GM21825 (cell line): ENCODE results near the gene MT1A.
"Not testable (repeated sequence)": the region's sequence is repeated elsewhere in the genome, so short reads cannot be mapped to it uniquely, and the experiment has no call there.

Experiments used
- ATAC-seq: cut with Tn5 transposase; IDR thresholded peaks from one replicate; pipeline ENCODE4 v1.9.1; 2021; ENCODE audit warnings: mild to moderate bottlenecking, moderate library complexity; ENCODE audit not compliant: unreplicated experiment

Gene MT1A

GRCh38 chr16:56610017-56610608, 28.4 kb upstream of the MT1A start:
- ATAC-seq = no peak

GRCh38 chr16:56610609-56611111, 27.8 kb upstream of the MT1A start:
- ATAC-seq = no peak

- ATAC-seq = no peak
These were observed 27.1 kb upstream of the MT1A start for GRCh38 chr16:56611281-56611833.

- no peak for ATAC-seq
These were observed 24.8 kb upstream of the MT1A start for GRCh38 chr16:56613706-56614105.

GRCh38 chr16:56614549-56614991, 23.9 kb upstream of the MT1A start:
- ATAC-seq = no peak

- ATAC-seq = no peak
These were observed 23.1 kb upstream of the MT1A start for GRCh38 chr16:56615353-56615752.

- no peak for ATAC-seq
These were observed 21.8 kb upstream of the MT1A start for GRCh38 chr16:56616608-56617211.

DNA sequence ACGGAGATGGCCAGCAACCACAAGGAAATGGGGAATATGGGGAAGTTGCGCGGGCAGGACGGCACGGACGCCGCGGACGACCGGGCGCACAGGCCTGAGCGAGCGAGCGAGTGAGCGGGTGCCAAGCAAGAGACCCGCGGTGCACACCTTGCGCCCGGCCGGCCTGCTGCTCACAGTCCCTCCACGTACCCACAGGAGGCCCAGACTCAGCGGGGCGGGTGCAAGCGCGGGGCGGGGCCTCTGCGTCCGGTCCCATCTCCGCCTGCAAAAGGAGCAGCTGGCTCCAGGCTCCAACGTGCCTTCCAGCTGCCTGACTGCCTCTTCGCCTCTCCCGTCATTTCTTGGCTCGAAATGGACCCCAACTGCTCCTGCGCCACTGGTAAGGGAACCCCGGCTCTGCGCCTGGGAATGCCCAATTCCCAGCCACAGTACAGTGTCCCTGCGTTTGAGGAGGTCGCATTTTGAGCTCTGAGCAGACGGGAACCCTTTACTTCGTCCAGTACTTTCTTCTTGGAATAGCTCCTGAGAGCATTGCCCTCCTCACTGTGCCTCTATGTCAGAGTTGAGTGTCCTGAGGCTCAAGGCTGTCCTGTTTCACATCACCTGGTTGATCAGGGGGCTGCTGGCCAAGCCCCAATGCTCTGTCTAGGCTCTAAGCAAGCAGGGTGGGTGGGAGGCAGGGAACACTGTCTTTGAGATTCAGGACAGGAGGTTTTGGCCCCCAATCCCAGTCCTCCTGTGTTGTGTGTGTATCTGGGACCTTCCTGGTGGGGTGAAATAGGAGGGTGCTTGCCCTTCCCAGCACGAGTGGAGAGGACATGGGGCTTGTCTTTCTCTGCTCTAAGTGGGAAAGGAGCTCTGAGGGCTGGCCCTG, 21.0 kb upstream of the MT1A start:
- ATAC-seq = no peak

- ATAC-seq = no peak
These were observed 20.3 kb upstream of the MT1A start for GRCh38 chr16:56618138-56618537.

DNA sequence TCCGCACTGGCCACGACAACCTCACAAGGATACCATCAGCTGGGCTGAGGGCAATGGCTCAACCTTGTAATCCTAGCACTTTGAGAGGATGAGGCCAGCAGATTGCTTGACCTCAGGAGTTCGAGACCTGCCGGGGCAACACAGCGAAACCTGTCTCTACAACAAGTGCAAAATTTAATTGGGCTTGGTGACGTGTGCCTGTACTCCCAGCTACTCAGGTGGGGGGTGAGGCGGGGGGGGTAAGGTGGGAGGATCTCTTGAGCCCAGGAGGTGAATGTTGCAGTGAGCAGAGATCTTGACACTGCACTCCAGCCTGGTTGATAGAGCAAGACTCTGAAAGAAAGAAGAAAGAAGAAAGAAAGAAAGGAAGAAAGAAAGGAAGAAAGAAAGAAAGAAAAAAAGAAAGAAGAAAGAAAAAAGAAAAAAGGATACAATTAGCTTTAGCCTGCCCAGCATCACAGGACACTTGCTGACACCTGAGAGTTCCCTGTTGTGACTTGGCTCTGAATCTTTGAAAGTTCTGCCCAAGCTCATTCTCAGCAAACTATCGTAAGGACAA, 18.0 kb upstream of the MT1A start:
- ATAC-seq = no peak

DNA sequence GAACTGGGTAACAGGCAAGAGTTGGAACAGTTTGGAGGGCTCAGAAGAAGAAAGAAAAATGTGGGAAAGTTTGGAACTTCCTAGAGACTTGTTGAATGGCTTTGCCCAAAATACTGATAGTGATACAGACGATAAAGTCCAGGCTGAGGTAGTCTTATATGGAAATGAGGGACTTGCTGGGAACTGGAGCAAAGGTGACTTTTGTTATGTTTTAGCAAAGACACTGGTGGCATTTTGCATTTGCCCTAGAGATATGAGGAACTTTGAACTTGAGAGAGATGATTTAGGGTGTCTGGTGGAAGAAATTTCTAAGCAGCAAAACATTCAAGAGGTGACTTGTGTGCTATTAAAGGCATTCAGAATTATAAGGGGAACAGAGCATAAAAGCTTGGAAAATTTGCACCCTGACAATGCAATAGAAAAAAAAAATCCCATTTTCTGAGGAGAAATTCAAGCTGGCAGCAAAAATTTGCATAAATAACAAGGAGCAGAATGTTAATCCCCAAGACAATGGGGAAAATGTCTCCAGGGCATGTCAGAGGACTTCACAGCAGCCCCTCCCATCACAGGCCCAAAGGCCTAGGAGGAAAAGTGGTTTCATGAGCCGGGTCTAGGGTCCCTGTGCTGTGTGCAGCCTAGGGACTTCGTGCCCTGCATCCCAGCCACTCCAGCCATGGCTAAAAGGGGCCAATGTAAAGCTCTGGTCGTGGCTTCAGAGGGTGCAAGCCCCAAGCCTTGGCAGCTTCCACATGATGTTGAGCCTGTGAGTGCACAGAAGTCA, 16.6 kb upstream of the MT1A start:
- not testable (repeated sequence) for ATAC-seq

DNA sequence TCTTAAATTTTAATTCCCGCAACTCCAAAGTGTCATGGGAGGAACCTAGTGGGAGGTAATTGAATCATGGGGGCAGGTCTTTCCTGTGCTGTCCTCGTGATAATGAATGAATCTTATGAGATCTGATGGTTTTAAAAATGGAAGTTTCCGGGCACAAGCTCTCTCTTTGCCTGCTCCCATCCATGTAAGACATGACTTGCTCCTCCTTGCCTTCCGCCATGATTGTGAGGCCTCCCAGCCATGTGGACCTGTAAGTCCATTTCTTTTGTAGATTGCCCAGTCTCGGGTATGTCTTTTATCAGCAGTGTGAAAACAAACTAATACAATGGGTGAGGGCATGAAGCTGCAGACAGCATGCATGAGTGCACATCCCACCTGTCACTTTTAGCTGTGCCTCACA, 15.3 kb upstream of the MT1A start:
- ATAC-seq = not testable (repeated sequence)

- ATAC-seq = no peak
These were observed 14.8 kb upstream of the MT1A start for GRCh38 chr16:56623637-56624036.

- peak; percentile 47 for ATAC-seq
These were observed 13.1 kb upstream of the MT1A start, which contains the start of gene MT1E for GRCh38 chr16:56625140-56625942. TSS of gene MT1E (plus strand) at chr16:56625781. CDS start at chr16:56625852, 71 bp downstream.

DNA sequence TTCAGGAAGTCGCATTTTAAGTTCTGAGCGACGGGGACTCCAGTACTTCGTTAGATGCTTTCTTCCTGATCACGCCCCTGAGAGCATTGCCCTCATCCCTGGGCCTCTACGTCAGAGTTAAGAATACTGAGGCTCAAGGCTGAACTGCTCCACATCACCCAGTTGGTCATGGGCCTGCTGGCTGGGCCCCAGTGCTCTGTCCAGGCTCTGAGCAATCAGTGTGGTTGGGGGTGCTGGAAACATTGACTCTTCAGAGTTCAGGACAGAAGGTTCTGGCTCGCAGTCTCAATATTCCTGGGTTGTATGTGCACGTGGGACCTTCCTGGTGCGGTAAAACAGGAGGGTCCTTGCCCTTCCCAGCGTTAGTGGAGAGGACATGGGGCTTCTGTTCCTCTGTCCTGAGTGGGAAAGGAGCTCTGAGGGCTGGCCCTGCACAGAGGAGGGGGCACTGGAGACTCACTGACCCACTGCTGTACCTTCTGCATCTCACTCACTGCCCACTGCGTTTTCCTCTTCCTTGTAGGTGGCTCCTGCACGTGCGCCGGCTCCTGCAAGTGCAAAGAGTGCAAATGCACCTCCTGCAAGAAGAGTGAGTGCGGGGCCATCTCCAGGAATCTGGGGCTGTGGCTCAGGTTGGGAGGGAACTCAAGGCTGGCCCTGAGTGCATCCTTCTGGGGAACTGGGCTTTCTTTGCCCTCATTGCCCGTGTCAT, 12.4 kb upstream of the MT1A start:
- ATAC-seq = no peak

DNA sequence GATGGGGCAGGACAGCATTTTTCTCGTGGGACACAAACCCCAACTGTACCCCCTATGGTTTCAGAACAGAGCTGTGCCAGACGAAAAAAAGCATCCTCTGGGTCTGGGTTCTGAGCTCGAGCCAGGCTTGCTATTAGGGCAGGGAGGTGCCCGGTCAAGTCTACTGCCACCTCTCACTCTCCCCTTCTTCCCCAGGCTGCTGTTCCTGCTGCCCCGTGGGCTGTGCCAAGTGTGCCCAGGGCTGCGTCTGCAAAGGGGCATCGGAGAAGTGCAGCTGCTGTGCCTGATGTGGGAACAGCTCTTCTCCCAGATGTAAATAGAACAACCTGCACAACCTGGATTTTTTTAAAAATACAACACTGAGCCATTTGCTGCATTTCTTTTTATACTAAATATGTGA, 11.8 kb upstream of the MT1A start:
- ATAC-seq = no peak

DNA sequence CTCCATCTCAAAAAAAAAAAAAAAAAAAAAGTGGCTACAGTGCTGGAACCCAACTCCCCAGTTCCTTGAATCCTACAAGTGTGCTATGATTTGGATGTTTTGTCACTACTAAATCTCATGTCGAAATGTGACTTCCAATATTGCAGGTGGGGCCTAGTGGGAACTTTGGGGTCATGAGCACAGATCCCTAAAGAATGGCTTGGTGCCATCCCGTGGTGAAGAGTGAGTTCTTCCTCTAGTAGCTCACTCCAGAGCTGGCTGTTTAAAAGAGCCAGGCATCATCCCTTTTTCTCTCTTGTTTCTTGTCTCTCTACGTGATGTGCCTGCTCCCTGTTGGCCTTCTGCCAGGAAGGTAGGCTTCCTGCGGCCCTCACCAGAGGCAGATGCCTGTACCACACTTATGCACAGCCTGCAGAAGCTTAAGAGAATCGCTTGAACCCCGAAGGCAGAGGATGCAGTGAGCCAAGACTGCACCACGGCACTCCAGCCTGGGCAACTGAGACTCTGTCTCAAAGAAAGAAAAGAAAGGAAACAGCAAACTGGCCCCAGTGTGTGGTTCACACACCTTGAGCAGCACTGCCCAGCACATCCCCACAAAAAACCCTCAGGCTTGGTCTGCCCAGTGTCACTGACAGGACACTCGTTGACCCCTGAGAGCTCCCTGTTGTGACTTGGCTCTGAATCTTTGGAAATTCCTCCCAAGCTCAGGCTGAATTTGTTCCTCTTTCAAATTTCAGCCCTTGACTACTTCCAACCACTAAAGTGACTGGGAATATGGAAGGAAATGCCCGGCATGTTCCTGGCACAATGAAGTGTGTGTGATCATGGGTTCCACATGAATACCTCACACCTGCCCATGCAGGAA, 9.7 kb upstream of the MT1A start:
- ATAC-seq = no peak

- no peak for ATAC-seq
These were observed 8.9 kb upstream of the MT1A start for GRCh38 chr16:56629531-56629930.
